Brain microvascular endothelial cell (primary cell): ENCODE measurements around the gene DOCK1.
A peak's percentile ranks its signal among the peaks of the same experiment; 100 is the strongest.

Experiments used
- DNase-seq: peaks from one replicate; pipeline ENCODE4 v3.0.0-alpha.2; 2020
- H3K27ac ChIP-seq: fragments of 250-450 bp; sonication (Bioruptor Pico); 2 replicates; pipeline ENCODE4 v1.5.1; 2020; ENCODE audit warnings: mild to moderate bottlenecking, moderate library complexity
- H3K27me3 ChIP-seq: fragments of 250-450 bp; sonication (Bioruptor Pico); replicated peaks from 2 replicates; pipeline ENCODE4 v1.5.1; 2020; ENCODE audit warnings: mild to moderate bottlenecking
- H3K36me3 ChIP-seq: fragments of 250-450 bp; sonication (Bioruptor Pico); replicated peaks from 2 replicates; pipeline ENCODE4 v1.5.1; 2020; ENCODE audit warnings: mild to moderate bottlenecking
- H3K4me3 ChIP-seq: 2 replicates; pipeline ENCODE4 v1.5.1; 2011; ENCODE audit warnings: low read depth, mild to moderate bottlenecking, control low read depth, low read length, moderate library complexity
- in situ Hi-C: cut with HindIII; loops from 2 replicates; pipeline ENCODE4 v1.10.0; 2017; ENCODE audit warnings: low sequenced_read_pairs, low pct_ligation_motif_present
- TF ChIP-seq, protein P1 (sequence below): IDR thresholded peaks from 2 replicates; pipeline ENCODE4 v1.5.1; 2011; ENCODE audit warnings: low read depth, mild to moderate bottlenecking, moderate library complexity, low read length, control low read depth, inconsistent platforms; ENCODE audit errors: missing control alignments

The DOCK1 gene

DNA sequence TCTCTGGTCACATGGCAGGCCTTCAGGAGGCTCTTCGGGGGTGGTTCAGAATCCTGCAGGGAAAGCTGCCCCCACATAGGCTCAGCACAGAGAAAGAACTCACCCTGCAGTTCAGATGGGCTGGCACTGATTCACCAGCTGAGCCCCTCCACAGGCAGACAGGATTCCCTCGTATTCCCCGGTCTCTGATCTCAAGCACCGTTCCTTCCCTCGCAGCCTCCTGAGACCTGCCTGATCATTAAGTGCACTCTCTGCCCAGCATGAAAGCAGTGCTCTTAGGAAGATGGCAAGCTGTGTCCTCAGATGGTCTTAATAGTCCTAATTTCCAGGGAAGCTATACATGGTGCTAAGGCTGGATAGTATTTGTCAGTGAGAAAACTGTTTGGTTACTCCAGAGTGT is 565.7 kb downstream of the DOCK1 start:
- Histone ChIP-seq H3K27ac (no peak overlapping the region), H3K4me3 (no peak overlapping the region), H3K27me3 (no peaks in the 10 kb centered on the region), H3K36me3 (no peaks in the 10 kb centered on the region)
- TF ChIP-seq, protein P1, sequence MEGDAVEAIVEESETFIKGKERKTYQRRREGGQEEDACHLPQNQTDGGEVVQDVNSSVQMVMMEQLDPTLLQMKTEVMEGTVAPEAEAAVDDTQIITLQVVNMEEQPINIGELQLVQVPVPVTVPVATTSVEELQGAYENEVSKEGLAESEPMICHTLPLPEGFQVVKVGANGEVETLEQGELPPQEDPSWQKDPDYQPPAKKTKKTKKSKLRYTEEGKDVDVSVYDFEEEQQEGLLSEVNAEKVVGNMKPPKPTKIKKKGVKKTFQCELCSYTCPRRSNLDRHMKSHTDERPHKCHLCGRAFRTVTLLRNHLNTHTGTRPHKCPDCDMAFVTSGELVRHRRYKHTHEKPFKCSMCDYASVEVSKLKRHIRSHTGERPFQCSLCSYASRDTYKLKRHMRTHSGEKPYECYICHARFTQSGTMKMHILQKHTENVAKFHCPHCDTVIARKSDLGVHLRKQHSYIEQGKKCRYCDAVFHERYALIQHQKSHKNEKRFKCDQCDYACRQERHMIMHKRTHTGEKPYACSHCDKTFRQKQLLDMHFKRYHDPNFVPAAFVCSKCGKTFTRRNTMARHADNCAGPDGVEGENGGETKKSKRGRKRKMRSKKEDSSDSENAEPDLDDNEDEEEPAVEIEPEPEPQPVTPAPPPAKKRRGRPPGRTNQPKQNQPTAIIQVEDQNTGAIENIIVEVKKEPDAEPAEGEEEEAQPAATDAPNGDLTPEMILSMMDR = no peak
- in situ Hi-C loops = no loop called here
- no peak for DNase-seq

DNA sequence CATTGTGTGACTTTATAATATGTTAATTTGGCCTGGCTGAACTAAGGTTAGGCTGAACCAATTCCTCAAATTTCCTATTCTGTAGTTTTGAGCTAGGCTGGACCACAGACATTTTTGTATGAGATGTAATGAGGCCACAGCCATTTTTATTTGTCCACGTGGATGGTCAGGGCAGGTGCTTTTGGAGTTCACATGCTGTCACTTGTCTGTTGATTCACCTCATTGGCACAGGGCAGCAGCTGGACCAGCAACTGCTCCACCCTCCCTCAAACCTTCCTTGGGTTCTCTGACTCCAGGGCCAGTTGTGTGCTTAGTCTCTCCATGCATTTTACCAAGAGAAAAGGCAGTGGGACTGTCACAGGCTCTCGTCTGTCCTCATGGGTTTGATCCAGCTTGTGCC is 567.7 kb downstream of the DOCK1 start:
- DNase-seq = no peak
- Histone ChIP-seq H3K27me3 (no peaks in the 10 kb centered on the region), H3K4me3 (no peak overlapping the region), H3K27ac (no peak overlapping the region), H3K36me3 (no peaks in the 10 kb centered on the region)
- TF ChIP-seq, protein P1 = no peak
- in situ Hi-C loops = no loop called here

DNA sequence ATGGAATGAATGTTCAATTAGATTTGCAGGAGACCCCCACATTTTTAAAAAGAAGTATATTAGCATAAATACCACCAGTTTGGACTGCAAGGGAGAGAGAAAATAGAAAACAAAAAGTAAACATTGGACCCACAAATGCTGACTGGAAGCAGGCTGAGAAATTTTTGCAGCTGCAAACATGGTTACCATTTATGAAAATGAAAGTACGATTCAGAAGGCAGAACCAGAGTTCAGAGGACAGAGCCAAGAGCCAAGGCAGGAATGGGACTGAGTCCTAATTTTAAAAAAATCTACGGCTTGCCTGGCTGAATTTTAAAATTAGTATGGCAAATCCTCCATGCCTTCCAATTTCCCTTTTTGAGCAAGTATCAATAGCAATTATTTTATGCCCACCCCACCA is 569.3 kb downstream of the DOCK1 start:
- Histone ChIP-seq H3K4me3 (no peak overlapping the region), H3K36me3 (no peaks in the 10 kb centered on the region), H3K27ac (no peak overlapping the region), H3K27me3 (no peaks in the 10 kb centered on the region)
- DNase-seq = no peak
- TF ChIP-seq, protein P1 = no peak
- in situ Hi-C loops = no loop called here

DNA sequence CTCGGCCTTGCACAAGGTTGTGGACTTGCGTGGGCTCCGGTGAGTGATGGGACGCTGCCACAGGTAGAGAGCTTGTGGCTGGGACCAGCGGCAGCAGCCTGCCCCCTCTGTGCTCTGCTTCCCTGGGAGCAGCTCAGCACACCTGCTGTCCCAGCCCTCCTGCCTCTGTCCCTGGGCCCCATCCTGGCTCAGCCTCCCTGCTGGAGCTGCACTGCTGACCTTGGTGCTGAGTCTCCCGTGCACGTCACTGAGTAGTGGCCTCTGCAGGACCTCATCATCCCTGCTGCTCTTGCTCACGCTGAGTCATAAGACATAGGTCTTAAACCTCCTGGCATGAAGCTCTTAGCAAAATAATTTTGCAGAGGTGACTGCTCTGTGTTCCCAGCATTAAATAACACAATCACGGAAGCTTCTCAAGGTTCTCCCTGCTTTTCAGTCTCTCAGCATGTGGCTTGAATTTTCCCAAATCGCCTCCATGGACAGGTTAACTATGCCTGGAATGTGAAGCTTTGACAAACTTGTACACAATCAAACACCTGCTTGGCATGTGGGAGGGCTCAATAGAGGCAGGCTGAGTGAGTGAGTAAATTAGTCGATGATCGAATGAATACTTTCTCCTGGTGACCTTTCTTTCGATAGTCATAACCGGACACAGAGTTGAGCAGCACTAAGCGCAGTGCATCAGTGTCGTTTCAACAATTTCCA is 580.1 kb downstream of the DOCK1 start:
- Histone ChIP-seq H3K4me3 (no peak overlapping the region), H3K36me3 (no peaks in the 10 kb centered on the region), H3K27ac (no peak overlapping the region), H3K27me3 (no peaks in the 10 kb centered on the region)
- TF ChIP-seq, protein P1 = no peak
- DNase-seq = peak; percentile 79
- in situ Hi-C loops = no loop called here

DNA sequence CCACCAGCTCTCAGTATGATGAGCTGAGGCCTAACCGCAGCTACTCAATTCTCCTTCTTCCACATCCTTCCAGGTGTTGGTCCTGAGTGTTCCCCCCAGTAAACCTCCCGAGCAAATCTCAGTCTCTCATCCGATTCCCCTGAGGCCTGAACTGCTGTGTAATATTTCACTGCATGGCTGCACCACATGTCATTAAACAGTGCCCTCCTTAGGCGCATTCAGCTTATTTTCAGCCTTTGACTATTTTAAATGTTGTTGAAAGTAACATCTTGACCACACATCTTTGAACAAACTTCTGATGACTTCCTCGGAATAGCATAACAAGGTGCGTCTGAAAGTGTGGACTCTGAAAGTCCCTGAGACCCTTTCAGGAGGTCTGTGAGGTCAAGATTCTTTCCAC is 581.1 kb downstream of the DOCK1 start:
- Histone ChIP-seq H3K27me3 (no peaks in the 10 kb centered on the region), H3K36me3 (no peaks in the 10 kb centered on the region), H3K27ac (no peak overlapping the region), H3K4me3 (no peak overlapping the region)
- DNase-seq = no peak
- TF ChIP-seq, protein P1 = no peak
- in situ Hi-C loops = no loop called here

DNA sequence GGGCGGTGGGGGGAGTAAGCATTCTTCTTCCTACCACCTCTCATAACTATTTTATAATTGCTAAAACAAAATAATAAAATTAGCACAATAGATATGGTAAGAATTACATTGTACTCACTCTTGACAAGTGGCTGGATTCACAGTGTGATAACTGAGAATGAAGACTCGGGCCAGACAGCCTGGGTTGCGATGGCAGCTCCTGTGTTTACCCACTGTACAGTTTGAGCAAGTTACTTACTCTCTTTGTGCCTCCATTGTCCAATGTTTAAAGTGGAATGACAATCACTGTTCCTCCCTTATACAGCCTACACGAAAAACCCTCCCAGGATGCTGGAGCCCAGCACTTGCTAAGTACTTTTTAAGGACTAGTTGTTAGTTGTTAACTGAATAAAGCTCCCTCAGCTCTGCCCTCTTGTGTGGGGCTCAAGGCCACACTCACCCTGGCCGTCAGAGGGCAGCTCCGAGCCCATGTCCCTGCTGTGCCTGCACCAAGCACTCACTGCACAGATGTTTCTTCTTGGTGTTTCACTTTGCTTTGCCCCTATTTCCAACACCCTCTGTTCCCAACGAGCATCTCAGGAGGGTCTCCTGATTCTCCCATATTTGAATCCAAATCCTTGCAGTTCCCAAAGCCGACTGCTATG is 587.5 kb downstream of the DOCK1 start:
- H3K27ac ChIP-seq = no peak overlapping the region
- in situ Hi-C loops = no loop called here
- TF ChIP-seq, protein P1 = peak; percentile 36
- no peaks in the 10 kb centered on the region for H3K27me3 ChIP-seq
- no peak overlapping the region for H3K4me3 ChIP-seq
- H3K36me3 ChIP-seq = no peaks in the 10 kb centered on the region
- DNase-seq = peak; percentile 2
